Body of pancreas (tissue), 4 donors: Measurements from ENCODE around the gene GPS1.

Experiments
- CTCF ChIP-seq, 7 experiments: fragments of 450-650 bp in 4 of 7; fragments of 200-600 bp in 3 of 7; sonication (generic) in 3 of 7; IDR thresholded peaks; one replicate each; pipeline ENCODE4 v1.5.1; 2016 to 2019; ENCODE audit warnings: antibody characterized with exemption in 7 of 7
- POLR2A ChIP-seq, 3 donors: fragments of 450-650 bp; IDR thresholded peaks; one replicate each; pipeline ENCODE4 v1.6.1; 2016; ENCODE audit warnings: antibody characterized with exemption in 3 of 3, mild to moderate bottlenecking in 2 of 3

- no peak for TF ChIP-seq CTCF (IDR thresholded peaks at IDR 0.05)
- no peak for TF ChIP-seq POLR2A (IDR thresholded peaks at IDR 0.05)
These were observed 39.4 kb upstream of the GPS1 start for GRCh38 chr17:82012261-82012639.
